KMS-11 (cell line): ENCODE results near the gene ADGRG3.

Experiments
- H2AFZ ChIP-seq: fragments of 200-600 bp; sonication (generic); 2 replicates; pipeline ENCODE4 v1.6.1; 2016; ENCODE audit warnings: antibody characterized with exemption, mixed run types, low read depth
- H3K27ac ChIP-seq: fragments of 200-600 bp; sonication (generic); 2 replicates; pipeline ENCODE4 v1.6.1; 2016; ENCODE audit warnings: mild to moderate bottlenecking, mixed run types
- H3K27me3 ChIP-seq: fragments of 200-600 bp; sonication (generic); 2 replicates; pipeline ENCODE4 v1.6.1; 2017; ENCODE audit warnings: mild to moderate bottlenecking, low read depth, mixed run types, moderate library complexity; ENCODE audit not compliant: insufficient read depth
- H3K36me3 ChIP-seq: fragments of 200-600 bp; sonication (generic); 2 replicates; pipeline ENCODE4 v1.6.1; 2017; ENCODE audit warnings: mild to moderate bottlenecking, mixed run types; ENCODE audit not compliant: insufficient read depth
- H3K4me1 ChIP-seq: fragments of 200-600 bp; sonication (generic); 2 replicates; pipeline ENCODE4 v1.6.1; 2016; ENCODE audit warnings: mild to moderate bottlenecking, low read depth, mixed run types; ENCODE audit not compliant: poor library complexity, severe bottlenecking
- H3K4me2 ChIP-seq: fragments of 200-600 bp; sonication (generic); 2 replicates; pipeline ENCODE4 v1.7.0; 2016; ENCODE audit warnings: mild to moderate bottlenecking, mixed run types
- H3K4me3 ChIP-seq: fragments of 200-600 bp; sonication (generic); IDR thresholded peaks from 2 replicates; pipeline ENCODE4 v1.6.1; 2017; ENCODE audit warnings: low read depth, low read length, mixed read lengths; ENCODE audit not compliant: insufficient read depth
- H3K79me2 ChIP-seq: fragments of 200-600 bp; sonication (generic); 2 replicates; pipeline ENCODE4 v1.6.1; 2016; ENCODE audit warnings: low read depth, mixed run types; ENCODE audit not compliant: insufficient read depth
- H3K9ac ChIP-seq: fragments of 200-600 bp; sonication (generic); 2 replicates; pipeline ENCODE4 v1.6.1; 2016; ENCODE audit warnings: mild to moderate bottlenecking, mixed run types
- H4K20me1 ChIP-seq: fragments of 200-600 bp; sonication (generic); 2 replicates; pipeline ENCODE4 v1.6.1; 2016; ENCODE audit warnings: mild to moderate bottlenecking, mixed run types; ENCODE audit not compliant: insufficient read depth
- TF ChIP-seq, protein P1 (sequence below): fragments of 200-600 bp; sonication (generic); conservative IDR thresholded peaks from 2 replicates; pipeline ENCODE4 v1.6.1; 2017; ENCODE audit warnings: low read depth, mild to moderate bottlenecking, antibody characterized with exemption, low read length, moderate library complexity, mixed read lengths

Gene ADGRG3

DNA sequence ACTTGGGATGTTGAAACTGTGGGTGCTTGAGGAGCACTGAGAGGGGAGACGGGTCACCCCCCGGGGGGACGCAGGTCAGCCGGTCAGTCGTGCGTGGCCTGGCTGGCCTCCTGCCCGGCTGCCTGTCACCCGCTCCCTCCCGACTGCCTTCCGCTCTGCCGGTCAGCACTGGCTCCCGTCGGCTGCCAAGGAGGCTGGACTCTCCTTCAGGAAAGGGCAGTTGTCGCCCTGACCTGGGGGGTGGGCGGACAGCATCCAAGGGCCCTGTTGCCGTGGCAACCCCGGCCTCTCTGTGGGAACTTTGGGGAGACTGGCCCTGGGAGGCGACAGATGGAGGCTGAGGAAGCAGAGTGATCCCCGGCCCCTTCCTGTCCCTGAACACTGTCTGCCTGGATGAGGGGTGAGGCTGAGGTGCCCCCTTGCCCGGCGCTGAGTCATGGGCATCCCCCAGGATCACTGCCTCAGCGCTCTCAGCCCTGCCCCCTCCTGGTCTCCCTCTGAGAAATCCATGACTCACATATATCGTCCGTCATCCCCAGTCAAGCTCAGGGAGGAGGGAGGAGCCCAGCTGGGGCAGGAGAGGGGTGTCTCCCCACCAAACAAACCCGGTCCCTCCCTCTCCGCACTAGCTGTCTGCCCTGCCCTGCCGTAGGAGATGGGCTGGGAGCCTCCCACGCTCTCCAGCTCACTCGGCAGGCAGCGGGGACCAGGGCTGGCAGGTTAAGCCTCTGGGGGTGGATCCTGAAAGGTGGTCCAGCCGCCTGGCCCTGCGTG is 39.9 kb upstream of the ADGRG3 start, which contains the start of gene ADGRG1:
Gene ADGRG1 (plus strand): TSS at position 623 of the 774 bp plus-strand sequence. CDS start 21,658 bp downstream, outside the sequence.
- H3K4me3 ChIP-seq: no peak within 1 kb of the TSS
- no peak within 1 kb of the TSS for H3K9ac ChIP-seq
- no peaks in the 10 kb centered on the region for H3K79me2 ChIP-seq
- TF ChIP-seq, protein P1, sequence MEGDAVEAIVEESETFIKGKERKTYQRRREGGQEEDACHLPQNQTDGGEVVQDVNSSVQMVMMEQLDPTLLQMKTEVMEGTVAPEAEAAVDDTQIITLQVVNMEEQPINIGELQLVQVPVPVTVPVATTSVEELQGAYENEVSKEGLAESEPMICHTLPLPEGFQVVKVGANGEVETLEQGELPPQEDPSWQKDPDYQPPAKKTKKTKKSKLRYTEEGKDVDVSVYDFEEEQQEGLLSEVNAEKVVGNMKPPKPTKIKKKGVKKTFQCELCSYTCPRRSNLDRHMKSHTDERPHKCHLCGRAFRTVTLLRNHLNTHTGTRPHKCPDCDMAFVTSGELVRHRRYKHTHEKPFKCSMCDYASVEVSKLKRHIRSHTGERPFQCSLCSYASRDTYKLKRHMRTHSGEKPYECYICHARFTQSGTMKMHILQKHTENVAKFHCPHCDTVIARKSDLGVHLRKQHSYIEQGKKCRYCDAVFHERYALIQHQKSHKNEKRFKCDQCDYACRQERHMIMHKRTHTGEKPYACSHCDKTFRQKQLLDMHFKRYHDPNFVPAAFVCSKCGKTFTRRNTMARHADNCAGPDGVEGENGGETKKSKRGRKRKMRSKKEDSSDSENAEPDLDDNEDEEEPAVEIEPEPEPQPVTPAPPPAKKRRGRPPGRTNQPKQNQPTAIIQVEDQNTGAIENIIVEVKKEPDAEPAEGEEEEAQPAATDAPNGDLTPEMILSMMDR: no peak
- H4K20me1 ChIP-seq: no peaks in the 10 kb centered on the region
- H3K27me3 ChIP-seq: no peaks in the 10 kb centered on the region
- H3K27ac ChIP-seq: no peak within 1 kb of the TSS
- H2AFZ ChIP-seq: no peak within 1 kb of the TSS
- H3K36me3 ChIP-seq: no peaks in the 10 kb centered on the region
- peaks cover 12% of the 10 kb centered on the region for H3K4me1 ChIP-seq
- H3K4me2 ChIP-seq: no peak within 1 kb of the TSS

DNA sequence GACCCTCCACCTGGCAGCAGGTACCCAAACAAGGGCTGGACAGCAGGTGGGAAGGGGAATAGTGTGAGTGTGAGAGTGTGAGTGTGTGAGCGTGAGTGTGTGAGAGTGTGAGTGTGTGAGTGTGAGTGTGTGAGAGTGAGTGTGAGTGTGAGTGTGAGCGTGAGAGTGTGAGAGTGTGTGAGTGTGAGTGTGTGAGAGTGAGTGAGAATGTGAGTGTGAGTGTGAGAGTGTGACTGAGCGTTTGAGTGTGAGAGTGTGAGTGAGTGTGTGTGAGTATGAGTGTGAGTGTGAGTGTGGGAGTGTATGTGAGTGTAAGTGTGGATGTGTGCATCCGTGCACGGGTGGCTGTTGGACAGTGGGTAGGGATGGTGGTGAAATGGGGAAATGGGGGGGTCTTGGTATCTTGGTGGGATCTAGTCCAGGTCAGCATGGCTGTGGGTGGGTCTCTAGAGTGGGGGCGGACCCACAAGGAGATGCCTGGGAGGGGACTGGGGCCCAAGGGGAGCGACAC is 39.3 kb upstream of the ADGRG3 start:
- Histone ChIP-seq H3K4me1 (peaks cover 5% of the 10 kb centered on the region), H3K79me2 (no peaks in the 10 kb centered on the region), H3K27me3 (no peaks in the 10 kb centered on the region), H4K20me1 (no peaks in the 10 kb centered on the region), H3K9ac (no peak overlapping the region), H3K36me3 (no peaks in the 10 kb centered on the region), H3K27ac (no peak overlapping the region), H3K4me3 (no peak overlapping the region), H3K4me2 (no peak overlapping the region), H2AFZ (no peak overlapping the region)
- TF ChIP-seq, protein P1: no peak

DNA sequence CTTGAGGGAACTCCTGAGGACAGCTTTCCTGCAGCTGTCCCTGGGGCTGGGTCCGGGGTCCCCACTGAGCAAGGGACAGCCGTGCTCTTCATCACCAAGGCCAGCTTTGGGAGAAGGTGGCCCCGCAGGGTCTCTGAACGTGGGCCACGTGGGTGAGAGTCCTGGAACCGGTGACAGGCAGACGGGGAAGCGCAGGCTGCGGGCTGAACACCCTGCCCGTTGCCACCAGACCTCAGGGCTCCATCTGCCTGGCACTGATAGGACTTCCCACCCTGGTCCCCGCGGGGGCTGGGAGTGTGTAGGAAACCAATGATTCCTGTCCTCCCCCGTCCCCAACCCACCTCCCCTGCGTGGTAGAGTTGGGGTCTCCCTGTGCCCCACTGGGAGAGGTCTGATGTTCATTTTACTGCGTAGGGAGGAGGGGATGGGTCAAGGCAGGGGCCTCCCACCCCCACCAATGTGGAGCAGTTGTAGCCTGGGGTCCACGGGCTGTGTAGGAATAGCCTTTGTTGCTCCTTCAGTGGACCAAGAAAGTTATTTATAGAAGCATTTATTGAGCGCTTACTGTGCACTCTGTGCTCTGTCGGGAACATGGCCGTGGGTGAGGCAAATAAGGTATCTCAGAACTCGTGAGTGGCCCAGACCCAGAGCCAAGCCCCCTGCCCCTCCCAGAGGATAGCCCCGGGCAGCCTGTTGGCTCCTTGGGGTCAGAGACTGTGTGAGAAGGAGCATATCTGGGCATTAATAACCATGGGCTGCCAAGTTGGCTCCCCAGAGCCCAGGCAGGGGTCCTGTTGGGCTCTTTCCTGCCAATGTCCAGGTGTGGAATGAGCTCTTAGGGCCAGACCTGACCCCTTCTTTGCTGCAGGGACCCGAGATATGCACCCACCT is 38.3 kb upstream of the ADGRG3 start:
- TF ChIP-seq, protein P1: no peak
- Histone ChIP-seq H3K9ac (no peak overlapping the region), H4K20me1 (no peaks in the 10 kb centered on the region), H3K4me2 (no peak overlapping the region), H3K4me3 (no peak overlapping the region), H3K79me2 (no peaks in the 10 kb centered on the region), H3K27me3 (no peaks in the 10 kb centered on the region), H3K36me3 (no peaks in the 10 kb centered on the region), H3K4me1 (no peaks in the 10 kb centered on the region), H2AFZ (no peak overlapping the region), H3K27ac (no peak overlapping the region)

DNA sequence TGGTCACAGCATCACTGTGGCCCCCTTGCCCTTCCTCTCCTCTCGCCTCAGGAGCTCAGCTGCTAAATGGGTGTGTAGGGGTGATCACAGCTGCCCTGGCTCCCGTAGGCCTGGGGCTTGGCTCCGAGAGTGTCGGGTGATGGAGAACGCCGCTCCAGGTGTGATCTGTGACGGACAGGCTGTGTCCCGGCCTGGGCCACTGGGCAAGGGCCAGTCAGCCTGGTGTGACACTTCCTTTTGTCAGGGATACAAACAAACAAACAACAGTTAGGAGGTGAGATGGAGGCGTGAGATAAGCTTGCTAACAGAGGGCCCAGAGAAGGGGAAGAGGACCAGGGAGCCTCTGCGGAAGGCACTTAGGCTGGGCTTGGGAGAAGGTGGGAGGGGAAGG is 37.7 kb upstream of the ADGRG3 start:
- H3K27me3 ChIP-seq: no peaks in the 10 kb centered on the region
- H2AFZ ChIP-seq: no peak overlapping the region
- H3K36me3 ChIP-seq: no peaks in the 10 kb centered on the region
- TF ChIP-seq, protein P1: no peak
- no peak overlapping the region for H3K4me3 ChIP-seq
- no peak overlapping the region for H3K4me2 ChIP-seq
- no peaks in the 10 kb centered on the region for H3K79me2 ChIP-seq
- H3K4me1 ChIP-seq: no peaks in the 10 kb centered on the region
- no peaks in the 10 kb centered on the region for H4K20me1 ChIP-seq
- H3K9ac ChIP-seq: no peak overlapping the region
- H3K27ac ChIP-seq: no peak overlapping the region
